CMK (cell line): ENCODE data around the gene MELTF.

ENCODE experiments used
- DNase-seq: peaks from one replicate; pipeline ENCODE4 v3.0.0-alpha.2; 2010; ENCODE audit warnings: low read depth

MELTF gene

GRCh38 chr3:196992461-196993065 lies 37.1 kb downstream of the MELTF start:
- no peak for DNase-seq

GRCh38 chr3:196991581-196992460 lies 37.8 kb downstream of the MELTF start:
- DNase-seq = no peak

- DNase-seq = no peak
Measured at GRCh38 chr3:196990601-196991007, 39.0 kb downstream of the MELTF start.

- no peak for DNase-seq
Measured at GRCh38 chr3:196989721-196990262, 39.8 kb downstream of the MELTF start.

- DNase-seq = no peak
Measured at GRCh38 chr3:196988241-196989029, 41.2 kb downstream of the MELTF start.

- DNase-seq = no peak
Measured at GRCh38 chr3:196987022-196987421, 42.6 kb downstream of the MELTF start.

GRCh38 chr3:196985954-196986885 lies 43.4 kb downstream of the MELTF start:
- no peak for DNase-seq

GRCh38 chr3:196985298-196985697 lies 44.3 kb downstream of the MELTF start:
- DNase-seq = no peak

GRCh38 chr3:196983186-196983585 lies 46.4 kb downstream of the MELTF start:
- DNase-seq = no peak

GRCh38 chr3:196981657-196982056 lies 48.0 kb downstream of the MELTF start:
- no peak for DNase-seq

GRCh38 chr3:196979545-196979944 lies 50.1 kb downstream of the MELTF start:
- no peak for DNase-seq

GRCh38 chr3:196976941-196977340 lies 52.7 kb downstream of the MELTF start:
- DNase-seq = no peak

GRCh38 chr3:196975349-196975748 lies 54.3 kb downstream of the MELTF start:
- DNase-seq = no peak

GRCh38 chr3:196974661-196975060 lies 55.0 kb downstream of the MELTF start:
- no peak for DNase-seq

GRCh38 chr3:196971094-196971698 lies 58.4 kb downstream of the MELTF start:
- DNase-seq = no peak

- DNase-seq = no peak
Measured at GRCh38 chr3:196970547-196971093, 59.0 kb downstream of the MELTF start.

- DNase-seq = no peak
Measured at GRCh38 chr3:196969660-196970546, 59.7 kb downstream of the MELTF start.

- no peak for DNase-seq
Measured at GRCh38 chr3:196969134-196969659, 60.4 kb downstream of the MELTF start.
